Breast epithelium (tissue), 4 donors: ENCODE results near the gene MCU. TPM values are rescaled to one million over a fixed set of nuclear protein-coding genes. Genes with fewer than 3 reads are reported as not detected.

Source experiments
- DNase-seq, 2 donors: peaks; one replicate each; pipeline ENCODE4 v3.0.0-alpha.2; 2019; ENCODE audit warnings: low spot score in 2 of 2
- H3K27ac ChIP-seq, 2 donors: fragments of 200-600 bp; sonication (generic) in 1 of 2; one replicate each; pipeline ENCODE4 v1.5.1; 2016 to 2019; ENCODE audit warnings: mild to moderate bottlenecking in 1 of 2
- H3K27me3 ChIP-seq, 2 donors: fragments of 200-600 bp; sonication (generic) in 1 of 2; one replicate each; pipeline versions ENCODE4 v1.5.1 to v1.6.0; 2017 to 2019; ENCODE audit warnings: control low read depth in 1 of 2, mild to moderate bottlenecking in 1 of 2
- H3K36me3 ChIP-seq: fragments of 200-600 bp; one replicate; pipeline ENCODE4 v1.5.1; 2019
- H3K4me1 ChIP-seq, 2 donors: fragments of 200-600 bp; sonication (generic); one replicate each; pipeline ENCODE4 v1.5.1; 2016 to 2019; ENCODE audit warnings: control low read depth in 1 of 2
- H3K4me3 ChIP-seq, 3 donors: fragments of 200-600 bp; sonication (generic); 1 replicate in 2 of 3; 2 replicates in 1 of 3; pipeline ENCODE4 v1.5.1; 2016 to 2019; ENCODE audit warnings: mild to moderate bottlenecking in 3 of 3, moderate library complexity in 2 of 3
- H3K9me3 ChIP-seq, 2 donors: fragments of 200-600 bp; sonication (generic) in 1 of 2; one replicate each; pipeline ENCODE4 v1.5.1; 2016 to 2019; ENCODE audit warnings: control low read depth in 1 of 2
- CTCF ChIP-seq, 3 donors: fragments of 450-650 bp; IDR thresholded peaks; one replicate each; pipeline ENCODE4 v1.5.1; 2016 to 2017; ENCODE audit warnings: antibody characterized with exemption in 3 of 3, mild to moderate bottlenecking in 3 of 3, moderate library complexity in 3 of 3
- POLR2A ChIP-seq: fragments of 450-650 bp; IDR thresholded peaks from one replicate; pipeline ENCODE4 v1.6.1; 2016; ENCODE audit warnings: antibody characterized with exemption, mild to moderate bottlenecking, moderate library complexity
- POLR2AphosphoS5 ChIP-seq, 3 donors: sonication (generic); formaldehyde crosslinking; IDR thresholded peaks; one replicate each; pipeline ENCODE4 v1.6.1; 2017; ENCODE audit warnings: antibody characterized with exemption in 3 of 3
- intact Hi-C: fragments of 100-400 bp; cut with DNase I; formaldehyde crosslinking; loops from one replicate; pipeline ENCODE4 v1.15.1; 2023; ENCODE audit warnings: low total_unique reads
- total RNA-seq, 3 donors: library from RNA; depleted of rRNA; stranded (reverse); fragments of >200 nt; gene quantifications; one replicate each; pipeline ENCODE4 v1.1.0, GENCODE V29; 2016

MCU gene
- total RNA-seq, 3 donors from 2014 or later, result 11.7 to 27.4 (median 20.6) TPM

- intact Hi-C loops, result no loop called here
- no peak overlapping the region for H3K27ac ChIP-seq
- TF ChIP-seq POLR2A (no peak), POLR2AphosphoS5 (IDR thresholded peaks at IDR 0.05) (no peak), CTCF (IDR thresholded peaks at IDR 0.05) (no peak)
- DNase-seq, result no peak
- H3K4me3 ChIP-seq, result no peak overlapping the region
- no peaks in the 10 kb centered on the region for H3K36me3 ChIP-seq
- no peaks in the 10 kb centered on the region for H3K27me3 ChIP-seq
- H3K9me3 ChIP-seq, result peaks cover 0 to 12% of the 10 kb centered on the region in 2 donors
- H3K4me1 ChIP-seq, result no peaks in the 10 kb centered on the region
Measured at GRCh38 chr10:72772031-72772430, 80.1 kb downstream of the MCU start.

- TF ChIP-seq POLR2AphosphoS5 (IDR thresholded peaks at IDR 0.05) (no peak), POLR2A (no peak), CTCF (IDR thresholded peaks at IDR 0.05) (no peak)
- Histone ChIP-seq H3K27me3 (no peaks in the 10 kb centered on the region), H3K27ac (no peak overlapping the region), H3K36me3 (no peaks in the 10 kb centered on the region), H3K9me3 (no peaks in the 10 kb centered on the region), H3K4me1 (peaks cover 0 to 7% of the 10 kb centered on the region in 2 donors), H3K4me3 (no peak overlapping the region)
- intact Hi-C loops, result no loop called here
- no peak for DNase-seq
Measured at GRCh38 chr10:72779874-72780273, 87.9 kb downstream of the MCU start.

GRCh38 chr10:72782649-72783330, 90.8 kb downstream of the MCU start:
- Histone ChIP-seq H3K4me3 (no peak overlapping the region), H3K9me3 (no peaks in the 10 kb centered on the region), H3K36me3 (no peaks in the 10 kb centered on the region), H3K27me3 (no peaks in the 10 kb centered on the region), H3K27ac (no peak overlapping the region), H3K4me1 (peaks cover 0 to 8% of the 10 kb centered on the region in 2 donors)
- no peak for DNase-seq
- intact Hi-C loops, result no loop called here
- TF ChIP-seq CTCF (IDR thresholded peaks at IDR 0.05), result no peak

- Histone ChIP-seq H3K27ac (no peak overlapping the region), H3K9me3 (no peaks in the 10 kb centered on the region), H3K4me3 (no peak overlapping the region), H3K36me3 (no peaks in the 10 kb centered on the region), H3K4me1 (peaks cover 0 to 8% of the 10 kb centered on the region in 2 donors), H3K27me3 (no peaks in the 10 kb centered on the region)
- DNase-seq, result no peak
- intact Hi-C loops, result no loop called here
- TF ChIP-seq POLR2A (no peak), CTCF (IDR thresholded peaks at IDR 0.05) (no peak), POLR2AphosphoS5 (IDR thresholded peaks at IDR 0.05) (no peak)
Measured at GRCh38 chr10:72783410-72783833, 91.5 kb downstream of the MCU start.

- Histone ChIP-seq H3K4me1 (peaks cover 0 to 8% of the 10 kb centered on the region in 2 donors), H3K27me3 (no peaks in the 10 kb centered on the region), H3K9me3 (no peaks in the 10 kb centered on the region), H3K36me3 (no peaks in the 10 kb centered on the region), H3K4me3 (no peak overlapping the region), H3K27ac (no peak overlapping the region)
- no peak for TF ChIP-seq POLR2A
- no peak for TF ChIP-seq POLR2AphosphoS5 (IDR thresholded peaks at IDR 0.05)
- no peak for TF ChIP-seq CTCF (IDR thresholded peaks at IDR 0.05)
- DNase-seq, result no peak
- intact Hi-C loops, result no loop called here
Measured at GRCh38 chr10:72784551-72785351, 92.8 kb downstream of the MCU start.
